Activated CD4-positive, alpha-beta T cell treated with anti-CD3 and anti-CD28 coated beads, Interleukin-2, amount 10 ng/mL, durations not matched to agents 7 days and 5 days (primary cell): ENCODE measurements around the gene ZNF223. TPM values are rescaled to one million over a fixed set of nuclear protein-coding genes. Genes with fewer than 3 reads are reported as not detected.

Experiments
- CTCF ChIA-PET: fragments of 350-600 bp; sonication (Branson Sonifier 250); formaldehyde crosslinking; loops from one replicate; lab custom pipeline; 2021; ENCODE audit warnings: antibody characterized with exemption; lab: Charles Lee
- POLR2A ChIA-PET: fragments of 350-600 bp; sonication (Branson Sonifier 250); formaldehyde crosslinking; loops from one replicate; lab custom pipeline; 2021; ENCODE audit warnings: antibody characterized with exemption; lab: Charles Lee
- DNase-seq: peaks from one replicate; pipeline ENCODE4 v3.0.0-alpha.2; 2020
- H3K27ac Mint-ChIP-seq: one replicate; pipeline ENCODE4 v1.8.0; 2021; ENCODE audit warnings: mild to moderate bottlenecking, moderate library complexity, mixed read lengths
- H3K27me3 Mint-ChIP-seq: one replicate; pipeline ENCODE4 v1.8.0; 2021; ENCODE audit warnings: mixed read lengths
- H3K36me3 Mint-ChIP-seq: one replicate; pipeline ENCODE4 v1.8.0; 2021; ENCODE audit warnings: low read depth, mixed read lengths
- H3K4me1 Mint-ChIP-seq: one replicate; pipeline ENCODE4 v1.8.0; 2021; ENCODE audit warnings: mixed read lengths
- H3K4me3 Mint-ChIP-seq: one replicate; pipeline ENCODE4 v1.8.0; 2021; ENCODE audit warnings: mild to moderate bottlenecking, moderate library complexity, mixed read lengths
- H3K9me3 Mint-ChIP-seq: one replicate; pipeline ENCODE4 v1.8.0; 2021; ENCODE audit warnings: mixed read lengths
- total RNA-seq, 2 experiments: library from RNA; stranded (reverse); gene quantifications; one replicate each; pipeline ENCODE4 v1.2.3, GENCODE V29; 2021

Gene ZNF223
- total RNA-seq, 2 experiments from 2014 or later: 0.25 TPM; not detected in 1

GRCh38 chr19:44092108-44092507, 40.3 kb downstream of the ZNF223 start:
- Mint-ChIP-seq H3K27me3 (no peaks in the 10 kb centered on the region), H3K36me3 (peaks cover 18% of the 10 kb centered on the region), H3K27ac (no peak overlapping the region), H3K9me3 (peaks cover 6% of the 10 kb centered on the region), H3K4me1 (peaks cover 17% of the 10 kb centered on the region), H3K4me3 (no peak overlapping the region)
- POLR2A ChIA-PET: no interaction called here
- CTCF ChIA-PET: no interaction called here
- no peak for DNase-seq

- DNase-seq: peak; percentile 91
- POLR2A ChIA-PET: no interaction called here
Measured at GRCh38 chr19:44093931-44094765, 42.3 kb downstream of the ZNF223 start, which contains the start of gene ZNF224. TSS of gene ZNF224 (plus strand) at chr19:44094361. CDS start at chr19:44097874, 3,513 bp downstream.

GRCh38 chr19:44107751-44108150, 55.9 kb downstream of the ZNF223 start:
- DNase-seq: no peak
- H3K27ac Mint-ChIP-seq: no peak overlapping the region
- ChIA-PET POLR2A (no interaction called here), CTCF (interaction anchor here (2.4 kb wide), 1 partner anchor 13 kb away, joined by 5 read pairs; no protein-coding TSS in a partner anchor)
- H3K36me3 Mint-ChIP-seq: peaks cover 68% of the 10 kb centered on the region
- no peaks in the 10 kb centered on the region for H3K27me3 Mint-ChIP-seq
- H3K4me1 Mint-ChIP-seq: peaks cover 10% of the 10 kb centered on the region
- peaks cover 64% of the 10 kb centered on the region for H3K9me3 Mint-ChIP-seq
- no peak overlapping the region for H3K4me3 Mint-ChIP-seq

More at GRCh38 chr19:44093931-44094765, 42.3 kb downstream of the ZNF223 start, which contains the start of gene ZNF224:
- Mint-ChIP-seq H3K4me3 (peak within 1 kb of the TSS; percentile 99), H3K4me1 (peaks cover 20% of the 10 kb centered on the region), H3K9me3 (peaks cover 14% of the 10 kb centered on the region), H3K36me3 (peaks cover 34% of the 10 kb centered on the region), H3K27me3 (no peaks in the 10 kb centered on the region), H3K27ac (peak within 1 kb of the TSS; percentile 93)
- CTCF ChIA-PET: interaction anchor here (0.8 to 2.0 kb wide), 9 partner anchors 14 to 328 kb away, joined by 3 to 5 read pairs (median 3); partner anchors contain the start of genes ZNF225, ZNF227 and ZNF45

GRCh38 chr19:44109458-44109857, 57.6 kb downstream of the ZNF223 start:
- CTCF ChIA-PET: interaction anchor here (2.4 kb wide), 1 partner anchor 14 kb away, joined by 5 read pairs; no protein-coding TSS in a partner anchor
- Mint-ChIP-seq H3K9me3 (peaks cover 56% of the 10 kb centered on the region), H3K36me3 (peaks cover 51% of the 10 kb centered on the region)

GRCh38 chr19:44111910-44112463, 60.2 kb downstream of the ZNF223 start:
- peaks cover 40% of the 10 kb centered on the region for H3K9me3 Mint-ChIP-seq
- ChIA-PET POLR2A (no interaction called here), CTCF (no interaction called here)
- no peaks in the 10 kb centered on the region for H3K27me3 Mint-ChIP-seq
- H3K27ac Mint-ChIP-seq: no peak overlapping the region
- peaks cover 37% of the 10 kb centered on the region for H3K36me3 Mint-ChIP-seq
- peak overlapping the region; percentile 96 for H3K4me3 Mint-ChIP-seq
- H3K4me1 Mint-ChIP-seq: peaks cover 24% of the 10 kb centered on the region
- DNase-seq: no peak

More at GRCh38 chr19:44109458-44109857, 57.6 kb downstream of the ZNF223 start:
- H3K4me1 Mint-ChIP-seq: peaks cover 22% of the 10 kb centered on the region
- no peak for DNase-seq
- H3K27me3 Mint-ChIP-seq: no peaks in the 10 kb centered on the region
- POLR2A ChIA-PET: no interaction called here
- no peak overlapping the region for H3K27ac Mint-ChIP-seq
- H3K4me3 Mint-ChIP-seq: no peak overlapping the region

- Mint-ChIP-seq H3K9me3 (peaks cover 36% of the 10 kb centered on the region), H3K4me3 (peak overlapping the region; percentile 96), H3K27ac (peak overlapping the region; percentile 89), H3K27me3 (no peaks in the 10 kb centered on the region), H3K4me1 (peaks cover 24% of the 10 kb centered on the region), H3K36me3 (peaks cover 34% of the 10 kb centered on the region)
- DNase-seq: no peak
- POLR2A ChIA-PET: no interaction called here
- CTCF ChIA-PET: no interaction called here
Measured at GRCh38 chr19:44112802-44113137, 60.9 kb downstream of the ZNF223 start.

- peak; percentile 82 for DNase-seq
- peak within 1 kb of the TSS; percentile 96 for H3K4me3 Mint-ChIP-seq
- H3K27me3 Mint-ChIP-seq: no peaks in the 10 kb centered on the region
- peaks cover 31% of the 10 kb centered on the region for H3K9me3 Mint-ChIP-seq
- peak within 1 kb of the TSS; percentile 89 for H3K27ac Mint-ChIP-seq
- POLR2A ChIA-PET: no interaction called here
- H3K36me3 Mint-ChIP-seq: peaks cover 32% of the 10 kb centered on the region
- CTCF ChIA-PET: interaction anchor here (1.3 kb wide), 1 partner anchor 19 kb away, joined by 5 read pairs; the partner anchor contains the start of gene ZNF224
- peaks cover 24% of the 10 kb centered on the region for H3K4me1 Mint-ChIP-seq
Measured at GRCh38 chr19:44113138-44113783, 61.4 kb downstream of the ZNF223 start, which contains the start of gene ZNF225. TSS of gene ZNF225 (plus strand) at chr19:44113399. CDS start at chr19:44115828, 2,429 bp downstream.

GRCh38 chr19:44113784-44114390, 62.1 kb downstream of the ZNF223 start:
- POLR2A ChIA-PET: no interaction called here
- no peaks in the 10 kb centered on the region for H3K27me3 Mint-ChIP-seq

More at GRCh38 chr19:44113784-44114390, 62.1 kb downstream of the ZNF223 start:
- peak overlapping the region; percentile 96 for H3K4me3 Mint-ChIP-seq
- CTCF ChIA-PET: interaction anchor here (1.3 kb wide), 1 partner anchor 20 kb away, joined by 5 read pairs; the partner anchor contains the start of gene ZNF224
- H3K9me3 Mint-ChIP-seq: peaks cover 27% of the 10 kb centered on the region
- peak overlapping the region; percentile 89 for H3K27ac Mint-ChIP-seq
- no peak for DNase-seq
- peaks cover 35% of the 10 kb centered on the region for H3K36me3 Mint-ChIP-seq
- H3K4me1 Mint-ChIP-seq: peaks cover 24% of the 10 kb centered on the region

Other genes starting within 250 kb of the ZNF223 start
- under 1 TPM; 0.62 to 0.79 TPM for gene LYPD5, start 249.6 kb upstream of the ZNF223 start, total RNA-seq
- gene ZNF283, start 224.7 kb upstream of the ZNF223 start, total RNA-seq: 1 to 10 TPM; 6.1 to 7.4 TPM
- 1 to 10 TPM in 1 of 2 experiments, under 1 TPM in 1; 0.98 to 1.3 TPM for gene ZNF404, start 168.1 kb upstream of the ZNF223 start, total RNA-seq
- gene ZNF45, start 116.8 kb upstream of the ZNF223 start, total RNA-seq: 10 to 100 TPM; 17.0 to 17.1 TPM
- 1 to 10 TPM in 1 of 2 experiments, under 1 TPM in 1; 0.99 to 1.0 TPM for gene ZNF221, start 100.8 kb upstream of the ZNF223 start, total RNA-seq
- 1 to 10 TPM; 6.3 to 6.6 TPM for gene ZNF155, start 67.8 kb upstream of the ZNF223 start, total RNA-seq
- gene ZNF230, start 49.1 kb upstream of the ZNF223 start, total RNA-seq: 1 to 10 TPM; 4.5 to 5.5 TPM
- 1 to 10 TPM; 2.8 to 3.7 TPM for gene ZNF222, start 26.7 kb upstream of the ZNF223 start, total RNA-seq
- gene ZNF284, start 20.1 kb downstream of the ZNF223 start, total RNA-seq: 1 to 10 TPM; 2.1 to 2.2 TPM
- 10 to 100 TPM; 33.4 to 36.5 TPM for gene ZNF224, start 42.3 kb downstream of the ZNF223 start, total RNA-seq
- 1 to 10 TPM; 2.4 to 3.7 TPM for gene ZNF225, start 61.4 kb downstream of the ZNF223 start, total RNA-seq
- 10 to 100 TPM; 12.1 to 12.9 TPM for gene ZNF234, start 89.5 kb downstream of the ZNF223 start, total RNA-seq
- gene ZNF226, start 113.1 kb downstream of the ZNF223 start, total RNA-seq: 10 to 100 TPM; 18.4 to 20.4 TPM
- 10 to 100 TPM; 29.8 to 30.7 TPM for gene ZNF227, start 160.5 kb downstream of the ZNF223 start, total RNA-seq
- under 1 TPM; 0.69 to 0.85 TPM for gene ZNF233, start 207.8 kb downstream of the ZNF223 start, total RNA-seq